SK-N-SH (cell line): Measurements from ENCODE around the gene CD59. TPM values are rescaled to one million over a fixed set of nuclear protein-coding genes. Genes with fewer than 3 reads are reported as not detected.
A peak's percentile ranks its signal among the peaks of the same experiment; 100 is the strongest.

Experiments used
- CTCF ChIA-PET: fragments of 300-600, 350-600 bp; formaldehyde crosslinking; extraction: SDS; loops from one replicate; lab custom pipeline; 2021; lab: Yijun Ruan, JAX
- POLR2A ChIA-PET: fragments of 350-600 bp; sonication (Branson Sonifier 250); formaldehyde crosslinking; extraction: SDS; loops from one replicate; lab custom pipeline; 2020; ENCODE audit warnings: antibody characterized with exemption, inconsistent platforms; lab: Yijun Ruan, JAX
- DNase-seq: peaks from one replicate; pipeline ENCODE4 v3.0.0; 2012
- H2AFZ ChIP-seq: fragments of 200-600 bp; sonication (generic); 2 replicates; pipeline ENCODE4 v1.8.1; 2016; ENCODE audit warnings: antibody characterized with exemption, mild to moderate bottlenecking, low read depth
- H3F3A ChIP-seq: fragments of 200-600 bp; sonication (generic); replicated peaks from 2 replicates; pipeline ENCODE3; 2016; ENCODE audit warnings: antibody characterized with exemption, mild to moderate bottlenecking; ENCODE audit not compliant: insufficient read depth
- H3K27ac ChIP-seq, 2 experiments: fragments of 200-500 bp in 1 of 2; fragments of 200-600 bp in 1 of 2; sonication (Bioruptor generic) in 1 of 2; sonication (generic), shearing (Covaris generic) in 1 of 2; 2 replicates each; pipeline versions ENCODE4 v1.5.1 to v1.6.1; 2014 to 2016; ENCODE audit warnings: low read depth in 2 of 2, inconsistent platforms in 1 of 2, low read length in 1 of 2, mild to moderate bottlenecking in 1 of 2, mixed read lengths in 1 of 2
- H3K27me3 ChIP-seq: fragments of 200-600 bp; sonication (generic), shearing (Covaris generic); 2 replicates; pipeline ENCODE4 v1.6.1; 2016; ENCODE audit warnings: mixed run types; ENCODE audit not compliant: insufficient read depth
- H3K36me3 ChIP-seq, 2 experiments: fragments of 200-500 bp in 1 of 2; fragments of 200-600 bp in 1 of 2; sonication (Bioruptor generic) in 1 of 2; sonication (generic) in 1 of 2; replicated peaks in 1 of 2; 2 replicates each; pipeline versions ENCODE3 to v1.5.1; 2014 to 2016; ENCODE audit warnings: low read length in 1 of 2, mild to moderate bottlenecking in 1 of 2; ENCODE audit not compliant: insufficient read depth in 2 of 2, control insufficient read depth in 1 of 2
- H3K4me1 ChIP-seq, 2 experiments: fragments of 200-500 bp in 1 of 2; fragments of 200-600 bp in 1 of 2; sonication (Bioruptor generic) in 1 of 2; sonication (generic), shearing (Covaris generic) in 1 of 2; 2 replicates each; pipeline versions ENCODE4 v1.5.1 to v1.6.1; 2014 to 2016; ENCODE audit warnings: low read depth in 1 of 2, low read length in 1 of 2, mixed run types in 1 of 2; ENCODE audit not compliant: insufficient read depth in 2 of 2, control insufficient read depth in 1 of 2
- H3K4me2 ChIP-seq: fragments of 200-600 bp; sonication (generic), shearing (Covaris generic); 2 replicates; pipeline ENCODE4 v1.6.1; 2017; ENCODE audit warnings: mixed run types
- H3K4me3 ChIP-seq, 2 experiments: fragments of 200-500 bp in 1 of 2; fragments of 200-600 bp in 1 of 2; sonication (Bioruptor generic) in 1 of 2; sonication (generic), shearing (Covaris generic) in 1 of 2; 2 replicates each; pipeline versions ENCODE4 v1.5.1 to v1.8.1; 2014 to 2016; ENCODE audit warnings: low read depth in 2 of 2, inconsistent platforms in 1 of 2, low read length in 1 of 2, mild to moderate bottlenecking in 1 of 2, mixed read lengths in 1 of 2, moderate library complexity in 1 of 2
- H3K79me2 ChIP-seq: fragments of 200-600 bp; sonication (generic); 2 replicates; pipeline ENCODE4 v1.8.1; 2017; ENCODE audit warnings: mild to moderate bottlenecking; ENCODE audit not compliant: insufficient read depth
- H3K9ac ChIP-seq: fragments of 200-600 bp; sonication (generic); 2 replicates; pipeline ENCODE4 v1.6.1; 2017; ENCODE audit warnings: mixed run types
- H3K9me2 ChIP-seq: fragments of 200-600 bp; sonication (generic); 2 replicates; pipeline ENCODE4 v1.6.1; 2017; ENCODE audit warnings: mixed run types
- H3K9me3 ChIP-seq: fragments of 200-600 bp; sonication (generic); 2 replicates; pipeline ENCODE4 v1.6.1; 2017; ENCODE audit warnings: mixed run types, mild to moderate bottlenecking, moderate library complexity
- H4K20me1 ChIP-seq: fragments of 200-600 bp; sonication (generic); 2 replicates; pipeline ENCODE4 v1.6.1; 2017; ENCODE audit warnings: mild to moderate bottlenecking, mixed run types; ENCODE audit not compliant: insufficient read depth
- CTCF ChIP-seq: fragments of 200-600 bp; sonication (generic); IDR thresholded peaks from 2 replicates; pipeline ENCODE4 v1.6.1; 2017; ENCODE audit warnings: antibody characterized with exemption, mild to moderate bottlenecking, moderate library complexity
- EZH2phosphoT487 ChIP-seq: fragments of 200-600 bp; sonication (generic); IDR thresholded peaks from 2 replicates; pipeline ENCODE4 v1.6.1; 2017; ENCODE audit warnings: low read depth, mixed run types, mild to moderate bottlenecking, antibody characterized with exemption, moderate library complexity, borderline replicate concordance
- FOSL2 ChIP-seq: IDR thresholded peaks from 2 replicates; pipeline ENCODE4 v1.4.0; 2012; ENCODE audit warnings: low read depth, mild to moderate bottlenecking, moderate library complexity, borderline replicate concordance
- JUND ChIP-seq: IDR thresholded peaks from 2 replicates; pipeline ENCODE4 v1.4.0; 2012
- NFIC ChIP-seq: IDR thresholded peaks from 2 replicates; pipeline ENCODE4 v1.4.0; 2012; ENCODE audit warnings: borderline replicate concordance
- YY1 ChIP-seq: IDR thresholded peaks from 2 replicates; pipeline ENCODE4 v1.4.0; 2012; ENCODE audit warnings: low read depth, mild to moderate bottlenecking
- whole genome bisulfite sequencing: methylation state at CpG from one replicate; pipeline ENCODE4 v1.1.6; 2017; ENCODE audit warnings: low lambda C conversion rate; 5-methylcytosine and 5-hydroxymethylcytosine counted together
- polyA plus RNA-seq, 3 experiments: library from polyadenylated mRNA; depleted of rRNA; stranded (reverse); fragments of >200 nt; gene quantifications; 2 replicates each; pipeline ENCODE4 v1.2.3, GENCODE V29; 2012
- TF ChIP-seq, protein P1 (sequence below): IDR thresholded peaks from 2 replicates; pipeline ENCODE4 v1.6.1; 2012; ENCODE audit warnings: mild to moderate bottlenecking, low read depth, low read length, moderate library complexity

The CD59 gene
- polyA plus RNA-seq, 1 of the 3 experiments (the other 2 are of a cell fraction), result 616 TPM

GRCh38 chr11:33706546-33706945 is 29.7 kb downstream of the CD59 start (continued):
- TF ChIP-seq, protein P1, sequence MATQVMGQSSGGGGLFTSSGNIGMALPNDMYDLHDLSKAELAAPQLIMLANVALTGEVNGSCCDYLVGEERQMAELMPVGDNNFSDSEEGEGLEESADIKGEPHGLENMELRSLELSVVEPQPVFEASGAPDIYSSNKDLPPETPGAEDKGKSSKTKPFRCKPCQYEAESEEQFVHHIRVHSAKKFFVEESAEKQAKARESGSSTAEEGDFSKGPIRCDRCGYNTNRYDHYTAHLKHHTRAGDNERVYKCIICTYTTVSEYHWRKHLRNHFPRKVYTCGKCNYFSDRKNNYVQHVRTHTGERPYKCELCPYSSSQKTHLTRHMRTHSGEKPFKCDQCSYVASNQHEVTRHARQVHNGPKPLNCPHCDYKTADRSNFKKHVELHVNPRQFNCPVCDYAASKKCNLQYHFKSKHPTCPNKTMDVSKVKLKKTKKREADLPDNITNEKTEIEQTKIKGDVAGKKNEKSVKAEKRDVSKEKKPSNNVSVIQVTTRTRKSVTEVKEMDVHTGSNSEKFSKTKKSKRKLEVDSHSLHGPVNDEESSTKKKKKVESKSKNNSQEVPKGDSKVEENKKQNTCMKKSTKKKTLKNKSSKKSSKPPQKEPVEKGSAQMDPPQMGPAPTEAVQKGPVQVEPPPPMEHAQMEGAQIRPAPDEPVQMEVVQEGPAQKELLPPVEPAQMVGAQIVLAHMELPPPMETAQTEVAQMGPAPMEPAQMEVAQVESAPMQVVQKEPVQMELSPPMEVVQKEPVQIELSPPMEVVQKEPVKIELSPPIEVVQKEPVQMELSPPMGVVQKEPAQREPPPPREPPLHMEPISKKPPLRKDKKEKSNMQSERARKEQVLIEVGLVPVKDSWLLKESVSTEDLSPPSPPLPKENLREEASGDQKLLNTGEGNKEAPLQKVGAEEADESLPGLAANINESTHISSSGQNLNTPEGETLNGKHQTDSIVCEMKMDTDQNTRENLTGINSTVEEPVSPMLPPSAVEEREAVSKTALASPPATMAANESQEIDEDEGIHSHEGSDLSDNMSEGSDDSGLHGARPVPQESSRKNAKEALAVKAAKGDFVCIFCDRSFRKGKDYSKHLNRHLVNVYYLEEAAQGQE, result no peak
- TF ChIP-seq NFIC, result no peak

DNA sequence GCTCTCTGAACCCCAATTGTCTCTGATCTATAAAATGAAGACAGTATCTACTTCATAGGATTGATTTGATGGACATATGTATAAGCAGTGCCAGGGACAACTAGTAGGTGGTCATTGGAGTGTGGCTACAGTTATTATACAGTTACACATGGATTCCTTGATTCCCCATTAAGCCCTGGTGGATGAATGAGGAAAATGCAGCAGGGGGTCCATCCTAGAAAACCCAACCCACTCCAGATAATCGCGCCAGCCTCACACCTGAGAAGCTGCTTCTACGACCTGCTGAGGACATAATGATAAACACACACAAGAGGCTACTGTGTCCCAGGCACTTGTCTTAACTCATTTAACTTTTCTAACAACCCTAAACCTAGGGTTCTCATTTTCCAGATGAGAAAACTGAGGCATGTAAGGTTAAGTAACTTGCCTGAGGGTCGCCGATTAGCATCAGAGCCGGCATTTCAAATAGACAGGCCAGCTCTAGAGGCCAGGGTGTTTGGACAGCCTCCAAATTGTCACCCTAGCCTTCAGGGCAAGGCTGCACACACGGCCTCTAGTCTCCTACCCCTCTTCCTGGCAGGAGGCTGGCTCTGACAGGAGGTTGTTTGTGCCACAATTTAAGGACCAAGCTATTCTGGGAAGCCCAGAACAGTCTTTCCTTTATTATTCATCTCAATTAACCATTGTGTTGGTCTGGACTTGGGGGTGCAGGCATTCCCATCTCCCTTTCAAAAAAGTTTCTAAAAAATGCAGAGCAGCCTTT is 31.8 kb downstream of the CD59 start:
- H3K36me3 ChIP-seq, result peaks cover 32 to 45% of the 10 kb centered on the region in 2 experiments
- H3K4me1 ChIP-seq, result peaks cover 13 to 51% of the 10 kb centered on the region in 2 experiments; a peak in 3 of 4 replicates
- H2AFZ ChIP-seq, result no peak overlapping the region
- H3K9me2 ChIP-seq, result no peaks in the 10 kb centered on the region
- CTCF ChIA-PET, result interaction anchor here (0.9 to 1.5 kb wide), 5 partner anchors 10 to 55 kb away, joined by 3 to 7 read pairs (median 5); partner anchors contain the start of gene CD59
- 78% methylated on average over 4 of the region's 7 CpGs for WGBS
- H3F3A ChIP-seq, result peaks cover 62% of the 10 kb centered on the region
- H3K27ac ChIP-seq, result peak overlapping the region in 1 of 2 experiments; percentile 94; a peak in 2 of 4 replicates
- no peak overlapping the region for H3K9ac ChIP-seq
- no peak for DNase-seq
- no peaks in the 10 kb centered on the region for H3K9me3 ChIP-seq
- H3K79me2 ChIP-seq, result peaks cover 24% of the 10 kb centered on the region; the same call in 1 of the 2 replicates
- no peaks in the 10 kb centered on the region for H4K20me1 ChIP-seq
- POLR2A ChIA-PET, result no interaction called here
- no peaks in the 10 kb centered on the region for H3K27me3 ChIP-seq
- peak; percentile 31; the same call in 1 of the 2 replicates for TF ChIP-seq CTCF
- no peak for TF ChIP-seq EZH2phosphoT487
- no peak overlapping the region for H3K4me3 ChIP-seq
- H3K4me2 ChIP-seq, result no peak overlapping the region

GRCh38 chr11:33703788-33704187 is 32.4 kb downstream of the CD59 start:
- TF ChIP-seq YY1 (no peak), JUND (peak; percentile 13; the same call in 1 of the 2 replicates), FOSL2 (peak; percentile 50; the same call in 1 of the 2 replicates)
- H3K4me2 ChIP-seq, result no peak overlapping the region
- H3K79me2 ChIP-seq, result peaks cover 23% of the 10 kb centered on the region; the same call in 1 of the 2 replicates
- POLR2A ChIA-PET, result no interaction called here
- CTCF ChIA-PET, result interaction anchor here (1.2 kb wide), 1 partner anchor 11 kb away, joined by 5 read pairs; no protein-coding TSS in a partner anchor
- H3K9me3 ChIP-seq, result no peaks in the 10 kb centered on the region
- peaks cover 13 to 51% of the 10 kb centered on the region in 2 experiments; a peak in 3 of 4 replicates for H3K4me1 ChIP-seq
- H3K27ac ChIP-seq, result peak overlapping the region in 1 of 2 experiments; percentile 94; a peak in 2 of 4 replicates
- no peaks in the 10 kb centered on the region for H3K9me2 ChIP-seq
- H3K27me3 ChIP-seq, result no peaks in the 10 kb centered on the region
- no peak overlapping the region for H2AFZ ChIP-seq
- peaks cover 62% of the 10 kb centered on the region for H3F3A ChIP-seq
- peaks cover 25 to 38% of the 10 kb centered on the region in 2 experiments for H3K36me3 ChIP-seq
- no peak overlapping the region for H3K9ac ChIP-seq
- no peak overlapping the region for H3K4me3 ChIP-seq
- 77% methylated on average over 4 of the region's 4 CpGs for WGBS
- H4K20me1 ChIP-seq, result no peaks in the 10 kb centered on the region
- DNase-seq, result no peak
